ENCODE results near the gene ZNF783. TPM values are rescaled to one million over a fixed set of nuclear protein-coding genes. Genes with fewer than 3 reads are reported as not detected.

Gene ZNF783
- total and polyA plus RNA-seq, 2 donors (not counting 1 experiment from before 2014, with no cell fraction given), result 38.1 to 43.8 TPM

- Mint-ChIP-seq H3K9me3 (ENCODE audit: insufficient read depth) (no peaks in the 10 kb centered on the region), H3K4me1 (peaks cover 12% of the 10 kb centered on the region), H3K27ac (no peak overlapping the region), H3K4me3 (no peak overlapping the region), H3K27me3 (no peaks in the 10 kb centered on the region)
- intact Hi-C loops (cut with micrococcal nuclease), result no loop called here
- no peak for DNase-seq
- ChIA-PET POLR2A (no interaction called here), CTCF (interaction anchor here (1.3 to 1.9 kb wide), 2 partner anchors 10 to 57 kb away, joined by 3 to 8 read pairs; partner anchors contain the start of genes ZNF282 and ZNF783)
- peaks cover 7% of the 10 kb centered on the region for H4K20me1 ChIP-seq (ENCODE audit: control insufficient read depth, insufficient read depth, low read length, poor library complexity, severe bottlenecking)
- H3K36me3 ChIP-seq (replicated peaks in 1 of 2; ENCODE audit: control extremely low read depth in 1 of 2, control insufficient read depth in 1 of 2, extremely low read depth in 1 of 2, insufficient read depth in 2 of 2, low read length in 1 of 2), result peaks cover 5 to 51% of the 10 kb centered on the region in 2 experiments
- no peak for TF ChIP-seq EZH2 (IDR thresholded peaks at IDR 0.05; ENCODE audit: borderline replicate concordance, insufficient read depth, low read depth, low read length, poor library complexity, severe bottlenecking)
- TF ChIP-seq CTCF (IDR thresholded peaks at IDR 0.05), result no peak
- no peak overlapping the region for H3K9ac ChIP-seq (ENCODE audit: low read length)
- WGBS (ENCODE audit: insufficient coverage), result 100% methylated on average over 1 of the region's 2 CpGs
- peaks cover 9% of the 10 kb centered on the region for H3K79me2 ChIP-seq (ENCODE audit: control insufficient read depth, insufficient read depth, low read length)
- H3K27ac ChIP-seq (ENCODE audit: low read length in 2 of 2), result no peak overlapping the region
- peaks cover 0 to 3% of the 10 kb centered on the region in 2 donors for H3K4me1 ChIP-seq (ENCODE audit: control insufficient read depth in 2 of 2, insufficient read depth in 2 of 2, low read length in 2 of 2)
- no peak for ATAC-seq (ENCODE audit: low read depth)
- H3K9me3 ChIP-seq (ENCODE audit: control extremely low read depth in 1 of 3, control insufficient read depth in 2 of 3, insufficient read depth in 1 of 3, low read length in 2 of 3), result no peaks in the 10 kb centered on the region
- H3K4me3 ChIP-seq (ENCODE audit: control extremely low read depth in 1 of 5, extremely low read depth in 1 of 5, insufficient read depth in 1 of 5, low read depth in 2 of 5, low read length in 4 of 5), result no peak overlapping the region
- no peak overlapping the region for H3K4me2 ChIP-seq (replicated peaks; ENCODE audit: low read depth, low read length, poor library complexity, severe bottlenecking)
- H3K27me3 ChIP-seq (replicated peaks in 1 of 4; ENCODE audit: control extremely low read depth in 1 of 4, control insufficient read depth in 3 of 4, insufficient read depth in 4 of 4, low read length in 3 of 4), result no peaks in the 10 kb centered on the region
- no peak overlapping the region for H2AFZ ChIP-seq (ENCODE audit: insufficient read depth, low read depth, low read length, poor library complexity, severe bottlenecking)
Measured at GRCh38 chr7:149252378-149252777, 9.6 kb upstream of the ZNF783 start.

- H4K20me1 ChIP-seq (ENCODE audit: control insufficient read depth, insufficient read depth, low read length, poor library complexity, severe bottlenecking), result no peaks in the 10 kb centered on the region
- ChIA-PET POLR2A (no interaction called here), CTCF (interaction anchor here (1.9 kb wide), 1 partner anchor 9 kb away, joined by 8 read pairs; the partner anchor contains the start of gene ZNF783)
- H2AFZ ChIP-seq (ENCODE audit: insufficient read depth, low read depth, low read length, poor library complexity, severe bottlenecking), result no peak overlapping the region
- DNase-seq, result no peak
- Mint-ChIP-seq H3K4me1 (peaks cover 2% of the 10 kb centered on the region), H3K27ac (no peak overlapping the region), H3K27me3 (no peaks in the 10 kb centered on the region), H3K4me3 (no peak overlapping the region), H3K9me3 (ENCODE audit: insufficient read depth) (no peaks in the 10 kb centered on the region)
- intact Hi-C loops (cut with micrococcal nuclease), result no loop called here
- no peak overlapping the region for H3K9ac ChIP-seq (ENCODE audit: low read length)
- no peak for ATAC-seq (ENCODE audit: low read depth)
- H3K4me3 ChIP-seq (ENCODE audit: control extremely low read depth in 1 of 5, extremely low read depth in 1 of 5, insufficient read depth in 1 of 5, low read depth in 2 of 5, low read length in 4 of 5), result no peak overlapping the region
- H3K36me3 ChIP-seq (replicated peaks in 1 of 2; ENCODE audit: control extremely low read depth in 1 of 2, control insufficient read depth in 1 of 2, extremely low read depth in 1 of 2, insufficient read depth in 2 of 2, low read length in 1 of 2), result peaks cover 4 to 51% of the 10 kb centered on the region in 2 experiments
- TF ChIP-seq EZH2 (IDR thresholded peaks at IDR 0.05; ENCODE audit: borderline replicate concordance, insufficient read depth, low read depth, low read length, poor library complexity, severe bottlenecking), result no peak
- no peak for TF ChIP-seq CTCF (IDR thresholded peaks at IDR 0.05)
- WGBS (ENCODE audit: insufficient coverage), result 99% methylated on average over 7 of the region's 7 CpGs
- no peaks in the 10 kb centered on the region for H3K27me3 ChIP-seq (replicated peaks in 1 of 4; ENCODE audit: control extremely low read depth in 1 of 4, control insufficient read depth in 3 of 4, insufficient read depth in 4 of 4, low read length in 3 of 4)
- no peak overlapping the region for H3K27ac ChIP-seq (ENCODE audit: low read length in 2 of 2)
- peaks cover 0 to 2% of the 10 kb centered on the region in 2 donors for H3K4me1 ChIP-seq (ENCODE audit: control insufficient read depth in 2 of 2, insufficient read depth in 2 of 2, low read length in 2 of 2)
- H3K79me2 ChIP-seq (ENCODE audit: control insufficient read depth, insufficient read depth, low read length), result no peaks in the 10 kb centered on the region
- no peaks in the 10 kb centered on the region for H3K9me3 ChIP-seq (ENCODE audit: control extremely low read depth in 1 of 3, control insufficient read depth in 2 of 3, insufficient read depth in 1 of 3, low read length in 2 of 3)
- H3K4me2 ChIP-seq (replicated peaks; ENCODE audit: low read depth, low read length, poor library complexity, severe bottlenecking), result no peak overlapping the region
Measured at GRCh38 chr7:149253665-149254064, 8.3 kb upstream of the ZNF783 start.

Data from B cell (primary cell).